GM13977 (cell line): ENCODE data around the gene MAD1L1.

ENCODE experiments used
- DNase-seq: peaks from one replicate; pipeline ENCODE4 v3.0.0; 2012; ENCODE audit warnings: low spot score
- in situ Hi-C: fragments of 300-500 bp; cut with MboI; formaldehyde crosslinking; loops from one replicate; pipeline ENCODE4 v1.12.0; 2022; ENCODE audit warnings: low sequenced_read_pairs, low pct_unique_long_range_greater_than_20kb, mixed read lengths, inconsistent platforms; ENCODE audit not compliant: unreplicated experiment
- TF ChIP-seq, protein P1 (sequence below): IDR thresholded peaks from 2 replicates; pipeline ENCODE4 v1.5.1; 2012; ENCODE audit warnings: mild to moderate bottlenecking, control low read depth; ENCODE audit not compliant: insufficient read depth; ENCODE audit errors: extremely low read depth, missing control alignments

The MAD1L1 gene

DNA sequence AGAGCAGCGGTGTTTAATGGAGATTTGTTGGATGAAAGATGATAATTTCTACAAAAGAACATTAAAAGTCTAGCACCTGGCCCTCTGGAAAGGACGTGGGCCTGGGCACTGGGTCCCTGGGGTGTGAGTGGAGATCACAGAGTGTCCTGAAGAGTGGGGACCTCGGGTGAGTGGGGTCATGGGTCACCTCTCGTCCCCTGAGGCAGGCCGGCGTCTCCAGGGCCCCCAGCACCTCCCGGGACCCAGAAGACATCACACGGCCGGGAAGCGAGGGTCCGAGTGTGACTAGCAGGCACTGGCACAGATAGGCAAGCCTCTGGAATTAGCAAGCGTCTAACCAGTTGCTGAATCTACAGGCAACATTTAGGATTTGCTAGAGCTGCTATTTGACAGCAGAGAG lies 257.2 kb downstream of the MAD1L1 start:
- TF ChIP-seq, protein P1, sequence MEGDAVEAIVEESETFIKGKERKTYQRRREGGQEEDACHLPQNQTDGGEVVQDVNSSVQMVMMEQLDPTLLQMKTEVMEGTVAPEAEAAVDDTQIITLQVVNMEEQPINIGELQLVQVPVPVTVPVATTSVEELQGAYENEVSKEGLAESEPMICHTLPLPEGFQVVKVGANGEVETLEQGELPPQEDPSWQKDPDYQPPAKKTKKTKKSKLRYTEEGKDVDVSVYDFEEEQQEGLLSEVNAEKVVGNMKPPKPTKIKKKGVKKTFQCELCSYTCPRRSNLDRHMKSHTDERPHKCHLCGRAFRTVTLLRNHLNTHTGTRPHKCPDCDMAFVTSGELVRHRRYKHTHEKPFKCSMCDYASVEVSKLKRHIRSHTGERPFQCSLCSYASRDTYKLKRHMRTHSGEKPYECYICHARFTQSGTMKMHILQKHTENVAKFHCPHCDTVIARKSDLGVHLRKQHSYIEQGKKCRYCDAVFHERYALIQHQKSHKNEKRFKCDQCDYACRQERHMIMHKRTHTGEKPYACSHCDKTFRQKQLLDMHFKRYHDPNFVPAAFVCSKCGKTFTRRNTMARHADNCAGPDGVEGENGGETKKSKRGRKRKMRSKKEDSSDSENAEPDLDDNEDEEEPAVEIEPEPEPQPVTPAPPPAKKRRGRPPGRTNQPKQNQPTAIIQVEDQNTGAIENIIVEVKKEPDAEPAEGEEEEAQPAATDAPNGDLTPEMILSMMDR, result no peak
- in situ Hi-C loops, result no loop called here
- DNase-seq, result no peak

DNA sequence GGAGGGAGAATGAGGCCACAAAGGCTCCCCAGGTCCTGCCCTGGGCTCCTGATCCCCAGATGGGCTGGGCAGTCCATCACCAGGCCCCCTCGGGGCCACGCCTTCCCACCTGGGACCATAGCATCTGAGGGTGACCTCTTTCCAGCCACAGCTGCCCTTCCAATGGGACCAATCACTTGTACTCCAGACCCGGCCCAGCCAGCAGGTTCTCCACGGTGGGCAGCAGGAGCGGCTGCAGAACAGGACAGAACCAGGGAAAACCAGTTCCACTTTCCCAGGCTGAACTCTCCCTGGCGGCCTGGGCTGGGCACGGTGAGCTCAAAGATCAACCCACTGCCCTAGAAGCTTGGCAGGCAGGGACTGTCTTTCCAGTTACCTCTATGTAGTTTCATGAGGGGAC lies 257.6 kb downstream of the MAD1L1 start:
- DNase-seq, result no peak
- in situ Hi-C loops, result no loop called here

DNA sequence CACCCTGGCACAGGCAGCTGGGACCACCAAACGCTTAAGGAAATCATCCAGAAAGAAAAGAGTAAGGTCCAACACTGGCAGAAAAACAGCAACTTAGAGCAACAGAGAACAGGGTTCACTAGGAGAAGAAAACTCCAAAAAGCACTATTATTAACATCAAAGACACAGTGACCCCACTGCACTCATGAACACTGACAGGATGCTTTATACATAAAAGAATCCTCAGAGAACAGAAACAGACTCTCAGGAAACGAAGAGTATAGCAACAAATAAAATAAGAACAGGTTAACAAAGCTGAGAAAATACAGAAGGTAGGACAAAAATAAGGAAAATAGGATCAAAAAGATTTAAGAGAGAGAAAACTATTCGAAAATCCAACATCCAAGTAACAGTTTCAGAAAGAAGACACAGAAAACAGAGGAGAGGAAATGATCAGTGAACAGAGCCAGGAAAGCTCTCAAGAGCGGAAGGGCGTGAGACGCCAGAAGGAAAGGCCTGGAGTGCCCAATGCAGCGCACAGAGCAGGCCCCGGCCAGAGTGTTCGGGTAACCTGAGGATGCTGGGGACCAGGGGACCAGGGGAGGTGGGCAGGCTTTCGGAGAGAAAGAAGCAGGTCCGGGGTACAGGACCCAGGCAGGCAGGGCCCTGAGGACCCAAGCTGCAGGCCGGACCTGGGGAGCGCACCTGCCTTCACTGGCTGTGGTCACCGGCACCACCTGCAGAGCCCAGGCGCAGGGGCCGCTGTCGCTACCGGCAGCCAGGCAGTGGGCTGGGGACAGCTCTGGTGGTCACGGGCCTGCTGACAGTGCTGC lies 258.2 kb downstream of the MAD1L1 start:
- TF ChIP-seq, protein P1, result no peak

More for the DNA sequence above, 257.6 kb downstream of the MAD1L1 start:
- TF ChIP-seq, protein P1, result no peak

DNA sequence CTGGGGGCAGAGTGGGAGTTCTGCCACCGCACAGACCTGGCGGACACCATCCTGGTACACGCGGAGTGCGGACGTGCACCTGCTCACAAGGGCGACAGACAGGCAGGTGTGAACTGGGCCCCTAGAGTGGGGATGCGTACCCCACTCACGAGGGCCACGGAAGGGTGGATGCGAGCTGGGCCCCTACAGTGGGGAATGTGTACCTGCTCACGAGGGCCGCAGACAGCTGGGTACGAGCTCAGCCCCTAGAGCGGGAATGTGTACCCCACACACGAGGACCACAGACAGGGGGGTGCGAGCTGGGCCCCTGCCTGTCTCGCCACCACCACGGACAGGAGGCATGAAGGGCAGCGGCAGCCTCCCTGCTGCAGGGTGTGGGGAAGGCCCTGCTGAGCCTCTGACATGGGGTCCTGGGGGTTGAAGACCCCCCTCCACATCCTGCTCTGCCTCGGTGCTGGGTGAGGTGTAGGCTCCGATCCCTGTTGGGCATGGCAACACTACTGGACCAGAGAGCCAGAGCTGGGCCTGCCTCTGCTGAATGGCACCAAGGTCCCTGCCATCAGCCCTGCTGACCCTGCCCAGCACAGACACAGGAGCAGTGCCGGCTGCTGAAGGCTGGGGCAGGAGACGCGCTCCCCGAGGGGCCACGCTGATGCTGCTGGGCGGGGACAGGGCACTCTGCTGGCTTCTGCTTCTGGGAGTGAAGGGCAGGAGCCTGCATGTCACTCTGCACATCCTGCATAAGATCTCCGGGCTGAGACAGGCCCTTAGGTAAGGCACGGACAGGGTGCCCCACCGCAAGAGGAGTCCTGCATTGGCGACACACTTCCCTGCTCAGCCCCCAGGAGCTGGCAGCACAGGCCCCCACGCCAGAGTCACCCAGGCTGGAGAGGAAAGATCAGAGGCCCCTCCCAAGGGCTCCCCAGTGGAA lies 259.2 kb downstream of the MAD1L1 start:
- in situ Hi-C loops, result no loop called here
- TF ChIP-seq, protein P1, result no peak
- DNase-seq, result no peak

More for the DNA sequence above, 258.2 kb downstream of the MAD1L1 start:
- no peak for DNase-seq
- in situ Hi-C loops, result no loop called here

DNA sequence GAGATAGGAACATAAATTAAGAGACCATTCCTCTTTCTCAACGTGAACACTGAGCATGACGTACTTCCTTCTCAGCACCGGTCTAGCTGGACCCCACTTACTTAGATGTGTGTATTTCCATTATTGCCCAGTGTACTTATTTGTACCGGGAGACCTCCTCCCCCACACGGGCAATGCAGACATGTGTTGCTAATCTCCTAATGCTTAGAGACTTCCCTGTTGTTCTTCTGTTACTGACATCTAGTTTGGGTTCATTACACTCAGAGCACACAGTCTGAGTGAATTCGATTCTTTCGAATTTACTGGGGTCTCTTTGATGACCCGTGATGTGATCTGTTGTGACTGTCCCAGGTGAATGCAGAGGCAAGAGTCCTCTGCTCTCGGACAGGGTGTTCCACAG lies 260.0 kb downstream of the MAD1L1 start:
- in situ Hi-C loops, result no loop called here
- TF ChIP-seq, protein P1, result no peak

DNA sequence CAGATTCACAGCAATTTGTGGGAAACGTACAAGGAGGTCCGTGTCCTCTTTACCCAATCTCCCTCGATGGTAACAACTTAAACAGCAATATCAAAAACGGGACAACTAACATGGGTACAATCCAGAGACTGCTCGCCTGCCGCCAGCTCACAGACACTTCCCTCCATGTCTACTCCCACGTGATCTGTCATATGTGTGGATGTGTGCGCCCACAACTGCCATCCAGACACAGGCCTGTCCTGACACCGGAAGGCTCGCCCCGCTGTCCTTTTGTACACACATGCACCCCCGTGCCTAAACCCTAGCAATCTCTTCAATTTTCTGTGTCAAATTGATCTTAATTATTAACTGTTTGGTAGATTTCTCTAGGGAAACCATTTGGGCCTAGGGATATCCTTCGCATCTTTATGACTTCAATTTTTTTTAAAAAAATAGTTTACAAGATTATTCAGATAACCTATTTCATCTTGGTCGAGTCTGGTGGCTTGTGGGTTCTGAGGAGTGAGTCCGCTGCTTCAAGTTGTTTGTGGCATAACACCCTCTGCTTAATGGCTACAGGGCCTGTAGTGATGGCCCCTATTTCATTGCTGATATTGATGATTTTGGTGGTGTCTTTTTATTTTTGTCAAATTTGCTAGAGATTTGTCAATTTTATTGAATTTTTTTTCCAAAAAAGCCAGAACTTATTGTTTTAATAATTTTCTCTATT lies 260.6 kb downstream of the MAD1L1 start:
- in situ Hi-C loops, result no loop called here
- TF ChIP-seq, protein P1, result no peak
- DNase-seq, result no peak

More for the DNA sequence above, 260.0 kb downstream of the MAD1L1 start:
- DNase-seq, result no peak
